K562 (cell line): ENCODE data around the gene LGI4. TPM values are rescaled to one million over a fixed set of nuclear protein-coding genes. Genes with fewer than 3 reads are reported as not detected.

Experiments
- ARID1B ChIP-seq: fragments of 450-650 bp; IDR thresholded peaks from 2 replicates; pipeline ENCODE4 v1.6.1; 2016; ENCODE audit warnings: antibody characterized with exemption, mild to moderate bottlenecking, inconsistent platforms
- EGR1 ChIP-seq: fragments of 450-650 bp; conservative IDR thresholded peaks from 2 replicates; pipeline ENCODE4 v1.6.1; 2017; ENCODE audit warnings: mild to moderate bottlenecking
- FOXA1 ChIP-seq: fragments of 450-650 bp; IDR thresholded peaks from 2 replicates; pipeline ENCODE4 v1.6.1; 2016; ENCODE audit warnings: mild to moderate bottlenecking, borderline replicate concordance
- GABPA ChIP-seq: fragments of 200-800 bp; sonication (Bioruptor generic); conservative IDR thresholded peaks from 2 replicates; pipeline ENCODE4 v1.6.1; 2016; ENCODE audit warnings: low read depth, missing genetic modification characterization, missing compliant biosample characterization
- MBD1 ChIP-seq: fragments of 250-450 bp; sonication (Bioruptor Pico); IDR thresholded peaks from 2 replicates; pipeline ENCODE4 v1.8.0; 2022; ENCODE audit warnings: inconsistent platforms
- NFRKB ChIP-seq: fragments of 450-650 bp; IDR thresholded peaks from 2 replicates; pipeline ENCODE4 v1.6.1; 2016; ENCODE audit warnings: low read depth
- PPARD ChIP-seq: fragments of 250-450 bp; sonication (Bioruptor Pico); IDR thresholded peaks from 2 replicates; pipeline ENCODE4 v1.8.0; 2022; ENCODE audit warnings: inconsistent platforms, mild to moderate bottlenecking, moderate library complexity
- PRDM10 ChIP-seq: fragments of 450-650 bp; IDR thresholded peaks from 2 replicates; pipeline ENCODE4 v1.6.1; 2018; ENCODE audit not compliant: partially characterized antibody
- SRF ChIP-seq, 2 experiments: fragments of 250-450, 450-650 bp in 1 of 2; sonication (Bioruptor Pico) in 1 of 2; sonication (generic) in 1 of 2; formaldehyde crosslinking; IDR thresholded peaks; 2 replicates each; pipeline versions ENCODE4 v1.5.0 to v1.5.1; 2020 to 2022; ENCODE audit warnings: mild to moderate bottlenecking in 1 of 2, missing genetic modification reagents in 1 of 2
- THRAP3 ChIP-seq: fragments of 450-650 bp; IDR thresholded peaks from 2 replicates; pipeline ENCODE4 v1.6.1; 2016; ENCODE audit warnings: mild to moderate bottlenecking, inconsistent platforms, borderline replicate concordance
- TSHZ1 ChIP-seq: fragments of 250-450 bp; sonication (Bioruptor Pico); IDR thresholded peaks from 2 replicates; pipeline ENCODE4 v1.4.0; 2020; ENCODE audit warnings: mild to moderate bottlenecking, moderate library complexity
- ZBTB34 ChIP-seq: fragments of 250-450 bp; sonication (Bioruptor Pico); IDR thresholded peaks from 2 replicates; pipeline ENCODE4 v1.8.0; 2021; ENCODE audit warnings: mild to moderate bottlenecking, moderate library complexity
- ZNF76 ChIP-seq: fragments of 250-450 bp; sonication (Bioruptor Pico); IDR thresholded peaks from 2 replicates; pipeline ENCODE4 v1.4.0; 2020; ENCODE audit warnings: mild to moderate bottlenecking, moderate library complexity, borderline replicate concordance
- polyA plus RNA-seq, 8 experiments: library from polyadenylated mRNA; depleted of rRNA in 4 of 8; stranded (reverse) in 5 of 8; unstranded in 3 of 8; fragments of >200 nt; fragmentation: Nextera tagmentation in 2 of 8; fragmentation: Illumina TruSeq in 1 of 8; extraction: Ambion mirVana in 2 of 8; extraction: Trizol in 1 of 8; gene quantifications; 2 replicates each; pipeline versions ENCODE4 v1.2.1 to v1.2.3, GENCODE V29; 2011 to 2014; ENCODE audit warnings: inconsistent platforms in 1 of 8, missing spikeins in 1 of 8
- total RNA-seq, 7 experiments: library from RNA; depleted of rRNA in 6 of 7; stranded (reverse); fragments of >200 nt in 6 of 7; fragmentation: Illumina TruSeq in 2 of 7; extraction: Trizol in 2 of 7; gene quantifications; 2 replicates each; pipeline versions ENCODE4 v1.2.1 to v1.2.3, GENCODE V29; 2011 to 2021; ENCODE audit warnings: low replicate concordance in 1 of 7
- TF ChIP-seq, protein P1 (sequence below), 2 experiments: fragments of 450-650 bp; IDR thresholded peaks; 2 replicates each; pipeline ENCODE4 v1.6.1; 2016

LGI4 gene
- total and polyA plus RNA-seq, 9 of the 15 experiments (the other 6 are each of a cell fraction or from before 2014, with no cell fraction given), result 0.14 to 0.30 (median 0.24) TPM; not detected in 4

- TF ChIP-seq TSHZ1, result peak; percentile 91
- no peak for TF ChIP-seq THRAP3
- no peak for TF ChIP-seq PRDM10
- TF ChIP-seq MBD1, result peak; percentile 64; the same call in 1 of the 2 replicates
- peak; percentile 67; the same call in 1 of the 2 replicates for TF ChIP-seq ZBTB34 (CRISPR knock-in tag)
- peak; percentile 94 for TF ChIP-seq ZNF76 (CRISPR knock-in tag)
- peak; percentile 68; the same call in 1 of the 2 replicates for TF ChIP-seq PPARD (CRISPR knock-in tag)
- 0 out of 4 replicates have a peak, but pooled peaks of 1 of the 2 experiments have one; percentile 14 for TF ChIP-seq SRF (CRISPR knock-in tag; IDR thresholded peaks at IDR 0.05)
- TF ChIP-seq FOXA1, result no peak
- TF ChIP-seq, protein P1, sequence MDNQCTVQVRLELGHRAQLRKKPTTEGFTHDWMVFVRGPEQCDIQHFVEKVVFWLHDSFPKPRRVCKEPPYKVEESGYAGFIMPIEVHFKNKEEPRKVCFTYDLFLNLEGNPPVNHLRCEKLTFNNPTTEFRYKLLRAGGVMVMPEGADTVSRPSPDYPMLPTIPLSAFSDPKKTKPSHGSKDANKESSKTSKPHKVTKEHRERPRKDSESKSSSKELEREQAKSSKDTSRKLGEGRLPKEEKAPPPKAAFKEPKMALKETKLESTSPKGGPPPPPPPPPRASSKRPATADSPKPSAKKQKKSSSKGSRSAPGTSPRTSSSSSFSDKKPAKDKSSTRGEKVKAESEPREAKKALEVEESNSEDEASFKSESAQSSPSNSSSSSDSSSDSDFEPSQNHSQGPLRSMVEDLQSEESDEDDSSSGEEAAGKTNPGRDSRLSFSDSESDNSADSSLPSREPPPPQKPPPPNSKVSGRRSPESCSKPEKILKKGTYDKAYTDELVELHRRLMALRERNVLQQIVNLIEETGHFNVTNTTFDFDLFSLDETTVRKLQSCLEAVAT (IDR thresholded peaks at IDR 0.05), result no peak
- TF ChIP-seq GABPA (tag), result no peak
- TF ChIP-seq EGR1, result no peak
- no peak for TF ChIP-seq ARID1B
- TF ChIP-seq NFRKB, result no peak
These were observed 30.6 kb upstream of the LGI4 start (continued) for GRCh38 chr19:35165200-35166058.
